ENCODE measurements around the gene HOXD3. TPM values are rescaled to one million over a fixed set of nuclear protein-coding genes. Genes with fewer than 3 reads are reported as not detected.

The HOXD3 gene
- total and polyA plus RNA-seq, 2 of the 8 experiments (the other 6 are each of a cell fraction or from before 2014, with no cell fraction given): not detected

DNA sequence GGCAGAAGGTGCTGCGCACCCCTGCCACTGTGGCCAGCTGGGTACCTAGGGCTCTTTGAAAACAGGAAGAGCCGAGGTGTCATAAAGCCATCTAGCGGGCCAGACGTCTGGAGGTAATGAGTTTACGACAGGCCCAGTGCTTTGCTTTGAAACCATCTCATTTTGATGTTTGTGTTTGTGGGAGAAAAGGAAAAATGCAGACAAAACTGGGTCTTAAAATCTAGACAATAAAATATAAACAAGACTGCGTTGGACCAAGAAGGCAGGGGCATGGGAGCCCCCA lies 31.4 kb upstream of the HOXD3 start:
- Histone ChIP-seq H3K56ac (replicated peaks; ENCODE audit: insufficient read length, low read depth, low read length) (no peak overlapping the region), H3K79me2 (ENCODE audit: control insufficient read depth in 1 of 2, insufficient read depth in 2 of 2, low read length in 2 of 2) (no peaks in the 10 kb centered on the region), H2BK20ac (ENCODE audit: low read length) (no peak overlapping the region), H2BK120ac (replicated peaks; ENCODE audit: low read depth, low read length) (no peak overlapping the region), H4K5ac (ENCODE audit: insufficient read length, low read depth, low read length) (no peak overlapping the region), H2BK15ac (ENCODE audit: low read length) (no peak overlapping the region), H4K91ac (replicated peaks; ENCODE audit: insufficient read length, low read length) (no peak overlapping the region), H2BK12ac (ENCODE audit: low read depth, low read length) (no peak overlapping the region), H3K4me1 (replicated peaks in 1 of 4; ENCODE audit: control insufficient read depth in 3 of 4, insufficient read depth in 4 of 4, low read length in 3 of 4) (peaks cover 0 to 18% (median 9%) of the 10 kb centered on the region in 4 experiments; a peak in 6 of 7 replicates), H3K14ac (ENCODE audit: insufficient read length) (no peak overlapping the region), H3K18ac (ENCODE audit: extremely low read depth, low read length) (no peak overlapping the region), H3K23me2 (ENCODE audit: low read depth, low read length) (peaks cover 2% of the 10 kb centered on the region; the same call in 1 of the 2 replicates), H3K4ac (replicated peaks; ENCODE audit: insufficient read length, low read depth, low read length) (no peak overlapping the region), H3K27ac (ENCODE audit: low read depth, low read length) (no peak overlapping the region), H4K20me1 (replicated peaks in 1 of 2; ENCODE audit: control insufficient read depth in 1 of 2, insufficient read depth in 2 of 2, low read length in 2 of 2) (peaks cover 20 to 29% of the 10 kb centered on the region in 2 experiments), H3K23ac (ENCODE audit: insufficient read length) (no peak overlapping the region), H3K27me3 (replicated peaks in 1 of 4; ENCODE audit: control insufficient read depth in 3 of 4, extremely low read depth in 1 of 4, insufficient read depth in 3 of 4, low read length in 3 of 4) (peaks cover 96 to 100% (median 99%) of the 10 kb centered on the region in 4 experiments), H3K4me2 (ENCODE audit: insufficient read depth in 1 of 2, low read depth in 2 of 2, low read length in 2 of 2) (no peak overlapping the region), H3K9me3 (ENCODE audit: insufficient read depth in 2 of 2, low read depth in 1 of 2, low read length in 1 of 2) (no peaks in the 10 kb centered on the region; a peak in 1 of 4 replicates), H4K8ac (ENCODE audit: extremely low read depth, insufficient read depth, low read length) (no peak overlapping the region), H2AK5ac (ENCODE audit: low read depth, low read length) (no peak overlapping the region), H3K9ac (replicated peaks in 1 of 4; ENCODE audit: extremely low read depth in 1 of 4, low read depth in 3 of 4, low read length in 3 of 4) (no peak overlapping the region), H2AFZ (ENCODE audit: low read length) (no peak overlapping the region), H2BK5ac (ENCODE audit: low read depth, low read length) (no peak overlapping the region), H3K79me1 (ENCODE audit: low read depth, low read length) (no peaks in the 10 kb centered on the region), H3K36me3 (ENCODE audit: control insufficient read depth in 2 of 4, insufficient read depth in 4 of 4, low read length in 3 of 4) (peaks cover 0 to 31% (median 0%) of the 10 kb centered on the region in 4 experiments; a peak in 1 of 8 replicates), H3K4me3 (ENCODE audit: extremely low read depth in 1 of 4, insufficient read depth in 2 of 4, low read depth in 3 of 4, low read length in 4 of 4) (no peak overlapping the region)
- ChIA-PET POLR2A (ENCODE audit: partially characterized antibody) (interaction anchor here (0.8 kb wide), 1 partner anchor 15 kb away, joined by 3 read pairs; no protein-coding TSS in a partner anchor), CTCF (ENCODE audit: partially characterized antibody) (interaction anchor here (0.8 to 6.2 kb wide), 12 partner anchors 9 to 1023 kb away, joined by 3 to 72 read pairs (median 12); partner anchors contain the start of gene HOXD10)
- WGBS, 2 experiments (ENCODE audit: extremely low coverage in 1 of 2, insufficient coverage in 1 of 2, insufficient read length in 1 of 2, insufficient replicate concordance in 2 of 2, low coverage in 1 of 2, low lambda C conversion rate in 2 of 2, missing lambda C conversion rate in 1 of 2): 26% methylated on average over 6 of the region's 6 CpGs; no CpG with 5 or more reads in 1 of the 2 experiments
- no peak for DNase-seq (ENCODE audit: low read depth in 1 of 2, low spot score in 2 of 2)
- FAIRE-seq: no peak
- TF ChIP-seq RNF2 (IDR thresholded peaks at IDR 0.05; ENCODE audit: borderline replicate concordance, low read depth, low read length, missing control alignments, poor library complexity, severe bottlenecking): no peak
- TF ChIP-seq RFX5 (IDR thresholded peaks at IDR 0.05; ENCODE audit: borderline replicate concordance, low read depth, low read length): no peak
- no peak for TF ChIP-seq FOSL1 (IDR thresholded peaks at IDR 0.05; ENCODE audit: insufficient read depth, low read depth, low read length)
- TF ChIP-seq CHD2 (IDR thresholded peaks at IDR 0.05; ENCODE audit: low read length): no peak
- no peak for TF ChIP-seq SIRT6 (IDR thresholded peaks at IDR 0.05; ENCODE audit: low read length)
- TF ChIP-seq TEAD4 (IDR thresholded peaks at IDR 0.05; ENCODE audit: low read depth, low read length): no peak
- TF ChIP-seq, protein P1, sequence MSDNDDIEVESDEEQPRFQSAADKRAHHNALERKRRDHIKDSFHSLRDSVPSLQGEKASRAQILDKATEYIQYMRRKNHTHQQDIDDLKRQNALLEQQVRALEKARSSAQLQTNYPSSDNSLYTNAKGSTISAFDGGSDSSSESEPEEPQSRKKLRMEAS (IDR thresholded peaks at IDR 0.05): no peak
- no peak for TF ChIP-seq BRCA1 (IDR thresholded peaks at IDR 0.05; ENCODE audit: low read depth, low read length)
- TF ChIP-seq TAF1 (IDR thresholded peaks at IDR 0.05; ENCODE audit: low read depth, low read length): no peak
- no peak for TF ChIP-seq EP300 (IDR thresholded peaks at IDR 0.05; ENCODE audit: borderline replicate concordance in 1 of 2, low read depth in 2 of 2, low read length in 2 of 2)
- no peak for TF ChIP-seq SP2 (IDR thresholded peaks at IDR 0.05; ENCODE audit: low read length)
- no peak for TF ChIP-seq BCL11A (IDR thresholded peaks at IDR 0.05; ENCODE audit: low read depth in 2 of 2, low read length in 2 of 2)
- no peak for TF ChIP-seq CEBPB (IDR thresholded peaks at IDR 0.05; ENCODE audit: low read depth, low read length)
- TF ChIP-seq KDM1A (IDR thresholded peaks at IDR 0.05; ENCODE audit: borderline replicate concordance, low read length): no peak
- TF ChIP-seq SP1 (IDR thresholded peaks at IDR 0.05; ENCODE audit: low read depth, low read length): no peak
